Progenitor cell of endocrine pancreas (in vitro differentiated cells): Measurements from ENCODE around the gene STOML1. TPM values are rescaled to one million over a fixed set of nuclear protein-coding genes. Genes with fewer than 3 reads are reported as not detected.
A peak's percentile ranks its signal among the peaks of the same experiment; 100 is the strongest.

Experiments
- DNase-seq: peaks from one replicate; pipeline ENCODE4 v3.0.0; 2021; ENCODE audit warnings: low spot score; ENCODE audit not compliant: unreplicated experiment
- H3K27ac Mint-ChIP-seq: 2 replicates; pipeline ENCODE4 v1.8.0; 2021; ENCODE audit warnings: mild to moderate bottlenecking, moderate library complexity, mixed read lengths
- H3K27me3 Mint-ChIP-seq: 2 replicates; pipeline ENCODE4 v1.8.0; 2021; ENCODE audit warnings: mixed read lengths
- H3K36me3 Mint-ChIP-seq: 2 replicates; pipeline ENCODE4 v1.8.0; 2022; ENCODE audit warnings: mixed read lengths; ENCODE audit not compliant: insufficient read depth
- H3K4me1 Mint-ChIP-seq: 2 replicates; pipeline ENCODE4 v1.8.0; 2021; ENCODE audit warnings: low read depth, mixed read lengths
- H3K4me3 Mint-ChIP-seq: 2 replicates; pipeline ENCODE4 v1.8.0; 2021; ENCODE audit warnings: low read depth, mild to moderate bottlenecking, moderate library complexity, mixed read lengths
- H3K9me3 Mint-ChIP-seq: 2 replicates; pipeline ENCODE4 v1.8.0; 2021; ENCODE audit warnings: low read depth, mixed read lengths
- CTCF ChIP-seq: fragments of 200-600 bp; sonication (generic); IDR thresholded peaks from one replicate; pipeline ENCODE4 v1.5.0; 2021; ENCODE audit warnings: antibody characterized with exemption, mild to moderate bottlenecking; ENCODE audit not compliant: unreplicated experiment
- total RNA-seq: library from RNA; stranded (reverse); gene quantifications from 2 replicates; pipeline ENCODE4 v1.2.1, GENCODE V29; 2021

Gene STOML1
- total RNA-seq, 1 donor from 2014 or later: 8.0 TPM

DNA sequence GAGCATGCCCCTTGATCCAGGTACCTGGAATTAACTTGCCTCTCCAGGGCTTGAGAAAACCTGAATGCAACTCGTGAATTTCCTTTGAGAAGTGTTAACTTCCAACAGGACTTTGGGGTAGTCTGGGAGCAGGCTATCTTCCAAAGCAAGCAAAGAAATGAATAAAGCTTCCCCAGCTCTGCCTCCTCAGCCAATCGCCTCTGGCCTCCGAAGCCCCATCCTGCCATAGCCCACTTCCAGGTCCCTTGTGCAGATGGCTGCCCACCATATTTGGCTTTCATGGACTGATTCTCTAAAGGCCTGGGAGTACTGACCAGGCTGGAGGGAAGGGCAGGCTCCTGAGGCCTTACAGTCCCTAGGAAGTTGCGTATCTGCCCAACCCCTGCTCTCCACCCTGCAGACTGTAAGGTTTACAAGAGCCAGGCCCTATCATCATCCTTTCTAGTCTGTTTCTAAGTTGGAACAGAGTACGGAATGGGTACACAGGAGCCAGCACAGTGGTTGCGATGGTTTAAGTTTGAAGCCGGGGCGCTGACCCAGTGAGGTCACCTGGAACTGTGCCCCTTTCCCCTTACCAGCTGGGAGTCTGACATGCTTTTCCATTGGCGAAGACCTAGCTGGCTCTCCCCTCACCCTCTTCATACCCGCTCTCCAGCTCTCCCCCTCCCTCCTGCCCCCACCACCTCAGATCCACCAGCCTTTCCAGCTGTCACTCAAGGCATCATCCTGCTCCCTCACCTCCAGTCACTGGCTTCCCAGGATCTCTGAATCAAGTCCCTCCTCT, 1.3 kb upstream of the STOML1 start:
- H3K27me3 Mint-ChIP-seq: no peaks in the 10 kb centered on the region
- DNase-seq: no peak
- H3K4me1 Mint-ChIP-seq: peaks cover 16% of the 10 kb centered on the region
- H3K36me3 Mint-ChIP-seq: no peaks in the 10 kb centered on the region
- peak overlapping the region; percentile 94 for H3K4me3 Mint-ChIP-seq
- no peak for TF ChIP-seq CTCF
- H3K27ac Mint-ChIP-seq: no peak overlapping the region
- H3K9me3 Mint-ChIP-seq: no peaks in the 10 kb centered on the region

- no peak for TF ChIP-seq CTCF
- Mint-ChIP-seq H3K4me1 (peaks cover 16% of the 10 kb centered on the region), H3K9me3 (no peaks in the 10 kb centered on the region), H3K36me3 (no peaks in the 10 kb centered on the region), H3K27me3 (no peaks in the 10 kb centered on the region), H3K4me3 (peak overlapping the region; percentile 57), H3K27ac (no peak overlapping the region)
- DNase-seq: no peak
These were observed 451 bp upstream of the STOML1 start for GRCh38 chr15:73992594-73992898.

DNA sequence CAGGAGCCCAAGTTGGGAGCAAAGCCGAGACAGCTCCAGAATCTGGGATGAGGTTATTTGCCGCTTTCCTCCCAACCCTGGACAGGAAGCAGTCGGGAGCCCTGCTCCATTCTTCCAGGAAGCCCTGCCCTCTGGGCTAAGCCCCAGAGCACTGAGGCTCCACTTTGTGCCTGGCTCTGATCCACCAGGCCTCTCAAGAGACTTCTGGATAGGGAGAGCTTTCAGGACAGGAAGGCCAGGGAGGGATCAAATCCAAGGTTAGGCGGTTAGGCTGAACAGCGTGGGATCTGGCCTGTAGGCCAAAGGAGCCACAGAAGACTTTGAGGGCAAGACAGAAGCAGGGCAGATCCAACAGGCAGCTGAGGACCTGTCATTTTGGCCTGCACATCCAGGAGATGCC, 835 bp downstream of the STOML1 start:
- Mint-ChIP-seq H3K9me3 (no peaks in the 10 kb centered on the region), H3K4me1 (peaks cover 16% of the 10 kb centered on the region), H3K27me3 (no peaks in the 10 kb centered on the region), H3K4me3 (peak overlapping the region; percentile 80), H3K27ac (no peak overlapping the region), H3K36me3 (no peaks in the 10 kb centered on the region)
- DNase-seq: no peak
- TF ChIP-seq CTCF: no peak

DNA sequence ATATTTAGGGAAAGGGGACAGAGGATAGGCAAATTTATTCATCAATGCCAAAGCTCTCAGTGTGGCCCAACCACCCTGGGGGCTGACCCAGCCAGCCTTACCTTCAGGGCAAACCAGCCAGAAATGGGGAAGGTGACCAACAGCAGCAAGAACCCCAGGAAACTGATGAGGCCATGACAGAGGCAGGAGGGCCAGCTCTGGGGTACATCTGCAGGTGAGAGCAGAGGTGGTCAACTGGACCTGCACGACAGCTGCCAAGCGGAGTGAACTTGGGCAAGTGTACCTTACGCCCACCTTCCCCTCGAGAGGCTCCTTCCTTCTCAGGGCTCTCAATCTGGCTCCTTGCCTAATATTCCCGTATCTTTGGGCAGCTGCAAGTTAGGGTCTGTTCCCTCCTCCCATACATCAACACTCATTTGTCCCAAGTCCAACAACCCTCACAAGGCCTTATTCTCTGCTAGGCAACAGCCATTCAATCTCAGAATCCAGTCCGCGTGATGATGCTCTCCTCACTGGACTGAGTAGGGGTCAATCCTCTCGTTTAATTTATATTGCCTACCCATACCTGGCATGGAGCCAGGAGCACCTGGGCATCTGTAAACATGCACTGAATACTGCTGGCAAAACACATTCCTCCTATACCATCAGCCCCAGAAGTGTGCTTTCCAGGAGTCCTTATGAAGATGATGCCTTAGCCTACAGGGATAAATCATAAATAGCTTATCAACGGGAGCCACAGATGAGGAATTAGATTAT, 1.7 kb downstream of the STOML1 start:
- Mint-ChIP-seq H3K9me3 (no peaks in the 10 kb centered on the region), H3K27ac (no peak overlapping the region), H3K4me1 (peaks cover 16% of the 10 kb centered on the region), H3K4me3 (peak overlapping the region; percentile 80), H3K27me3 (no peaks in the 10 kb centered on the region), H3K36me3 (no peaks in the 10 kb centered on the region)
- TF ChIP-seq CTCF: no peak
- no peak for DNase-seq

DNA sequence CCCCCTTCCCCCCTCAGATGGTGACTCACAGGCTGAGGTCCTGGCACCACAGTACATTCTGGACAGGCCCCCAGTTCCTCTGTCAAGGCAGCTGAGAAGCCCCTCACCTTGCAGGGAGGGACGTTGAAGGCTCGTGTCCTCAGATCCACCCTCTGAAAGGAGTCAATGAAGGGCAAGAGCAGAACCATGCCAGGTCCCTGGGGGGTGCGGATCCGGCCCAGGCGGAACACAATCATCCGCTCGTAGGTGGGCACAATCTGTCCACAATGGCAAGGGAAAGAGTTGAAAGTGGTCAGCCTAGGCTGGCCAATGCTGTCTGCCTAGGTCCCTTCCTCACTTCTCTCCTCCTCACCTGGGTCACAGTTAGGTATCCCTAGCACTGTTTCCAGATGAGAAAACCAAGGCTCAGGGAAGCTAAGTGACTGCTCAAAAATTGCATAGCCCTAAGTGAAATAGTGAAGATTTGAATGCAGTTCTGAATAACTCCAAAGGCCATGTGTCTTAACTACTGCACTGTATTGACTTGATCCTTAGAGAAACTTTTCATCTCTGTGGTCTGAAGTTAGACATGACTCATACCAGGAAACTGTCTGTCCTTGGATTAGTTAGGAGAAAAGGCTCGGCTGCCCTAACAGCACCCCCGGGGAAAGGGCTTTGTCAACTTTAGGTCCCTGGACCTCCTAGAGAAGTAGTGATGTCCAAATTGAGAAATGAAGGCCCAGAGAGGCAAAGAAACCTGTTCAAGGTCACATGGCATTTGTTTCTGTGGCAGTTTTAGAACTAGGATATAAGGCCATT, 2.9 kb downstream of the STOML1 start:
- Mint-ChIP-seq H3K27ac (no peak overlapping the region), H3K4me1 (peaks cover 8% of the 10 kb centered on the region), H3K4me3 (no peak overlapping the region), H3K36me3 (no peaks in the 10 kb centered on the region), H3K9me3 (no peaks in the 10 kb centered on the region), H3K27me3 (no peaks in the 10 kb centered on the region)
- no peak for TF ChIP-seq CTCF
- DNase-seq: no peak
